Heart right ventricle (tissue), 16 donors: ENCODE data around the gene SEMA3E. TPM values are rescaled to one million over a fixed set of nuclear protein-coding genes. Genes with fewer than 3 reads are reported as not detected.

ENCODE experiments used
- ATAC-seq, 8 donors: fragments of 200-7000 bp; cut with Tn5 transposase; one replicate each; pipeline ENCODE4 v1.9.1; 2020; ENCODE audit warnings: mild to moderate bottlenecking in 8 of 8, moderate library complexity in 8 of 8, moderate number of reproducible peaks in 1 of 8
- DNase-seq, 2 donors: peaks; one replicate each; pipeline ENCODE4 v3.0.0-alpha.2; 2020
- H3K27ac ChIP-seq, 10 donors: fragments of 200-600 bp; sonication (generic) in 2 of 10; one replicate each; pipeline versions ENCODE4 v1.5.0 to v1.8.0; 2020 to 2022; ENCODE audit warnings: mild to moderate bottlenecking in 3 of 10
- H3K27me3 ChIP-seq, 7 donors: fragments of 200-600 bp; one replicate each; pipeline ENCODE4 v1.8.0; 2021 to 2022; ENCODE audit warnings: mild to moderate bottlenecking in 2 of 7
- H3K36me3 ChIP-seq, 9 donors: fragments of 200-600 bp; sonication (generic) in 1 of 9; one replicate each; pipeline versions ENCODE4 v1.5.0 to v1.8.0; 2020 to 2022; ENCODE audit warnings: mild to moderate bottlenecking in 2 of 9
- H3K4me1 ChIP-seq, 9 donors: fragments of 200-600 bp; sonication (generic) in 1 of 9; one replicate each; pipeline versions ENCODE4 v1.5.0 to v1.8.0; 2020 to 2022; ENCODE audit warnings: mild to moderate bottlenecking in 4 of 9
- H3K4me3 ChIP-seq, 10 donors: fragments of 200-600 bp; sonication (generic) in 2 of 10; one replicate each; pipeline versions ENCODE4 v1.5.0 to v1.8.0; 2020 to 2022; ENCODE audit warnings: mild to moderate bottlenecking in 7 of 10, moderate library complexity in 2 of 10
- H3K9me3 ChIP-seq, 11 donors: fragments of 200-600 bp in 10 of 11; sonication (generic) in 2 of 11; one replicate each; pipeline versions ENCODE4 v1.5.0 to v1.8.0; 2013 to 2022; ENCODE audit warnings: mild to moderate bottlenecking in 2 of 11, control low read depth in 1 of 11, moderate library complexity in 1 of 11
- whole genome bisulfite sequencing, 2 donors: extraction: QIAGEN DNeasy Blood & Tissue Kit; methylation state at CpG; one replicate each; pipeline ENCODE4 v1.1.7; 2013; ENCODE audit warnings: inconsistent platforms in 1 of 2; 5-methylcytosine and 5-hydroxymethylcytosine counted together
- intact Hi-C, 10 donors: fragments of 100-400 bp; cut with DNase I; formaldehyde crosslinking; loops; one replicate each; pipeline versions ENCODE4 v1.11.1 to v1.14.2; 2022
- polyA plus RNA-seq, 2 donors: library from polyadenylated mRNA; stranded (reverse); fragments of 200-250 nt; gene quantifications; one replicate each; pipeline ENCODE4 v1.2.3, GENCODE V29; 2013
- total RNA-seq, 10 donors: library from RNA; stranded (reverse); fragmentation: NEBNext Ultra II Directional in 3 of 10; extraction: Animal tissue kit (Norgen Biotek cat#: 25700) in 3 of 10; gene quantifications; one replicate each; pipeline versions ENCODE4 v1.2.1 to v1.2.4, GENCODE V29; 2021 to 2023
- TF ChIP-seq, protein P1 (sequence below), 9 donors: fragments of 200-600 bp; sonication (generic) in 2 of 9; IDR thresholded peaks; one replicate each; pipeline versions ENCODE4 v1.5.0 to v1.8.0; 2021 to 2022; ENCODE audit warnings: antibody characterized with exemption in 9 of 9, mild to moderate bottlenecking in 5 of 9, moderate library complexity in 1 of 9
- donor health status: Arrhythmogenic right ventricular cardiomyopathy.
- donor health status: ischemic (EF 13 %, LVEDD 7.1; RV severe dilation, severe dysfunction).
- donor health status: healthy with polysubstance abuse.
- donor health status: DM: no; HTN: yes; CAD: no.
- donor health status: DM: no; HTN: no; CAD: no.
- donor health status: ischemic (EF 25% LVEDD 6.9; RV normal size, moderate dysfunction).
- donor health status: ischemic (EF 25% LVEDD 5.7; RV mildly dilated, moderate dysfunction).
- donor health status: healthy.
- donor health status: DM: yes; HTN: yes; CAD: no.
- donor health status: Ischemic cardiomyopathy.
- donor health status: ischemic (EF 35%, LVEDD 5.7; RV mildly dilated, moderate dysfunction).
- donor health status: nonischemic (EF 11% LVEDD 7.7; RV severe dilation, severe dysfunction).
- donor health status: DM: yes; HTN: yes; CAD: no.
- donor health status: PGD.
- donor health status: ischemic (EF 29% LVEDD 5.4; RV normal size, mild dysfunction).
- donor health status: nonischemic (EF 23%, LVEDD 6.1; RV moderate dilation, normal function).

The SEMA3E gene
- total and polyA plus RNA-seq, 12 donors, result under 0.01 to 0.53 (median 0.30) TPM; not detected in 4

DNA sequence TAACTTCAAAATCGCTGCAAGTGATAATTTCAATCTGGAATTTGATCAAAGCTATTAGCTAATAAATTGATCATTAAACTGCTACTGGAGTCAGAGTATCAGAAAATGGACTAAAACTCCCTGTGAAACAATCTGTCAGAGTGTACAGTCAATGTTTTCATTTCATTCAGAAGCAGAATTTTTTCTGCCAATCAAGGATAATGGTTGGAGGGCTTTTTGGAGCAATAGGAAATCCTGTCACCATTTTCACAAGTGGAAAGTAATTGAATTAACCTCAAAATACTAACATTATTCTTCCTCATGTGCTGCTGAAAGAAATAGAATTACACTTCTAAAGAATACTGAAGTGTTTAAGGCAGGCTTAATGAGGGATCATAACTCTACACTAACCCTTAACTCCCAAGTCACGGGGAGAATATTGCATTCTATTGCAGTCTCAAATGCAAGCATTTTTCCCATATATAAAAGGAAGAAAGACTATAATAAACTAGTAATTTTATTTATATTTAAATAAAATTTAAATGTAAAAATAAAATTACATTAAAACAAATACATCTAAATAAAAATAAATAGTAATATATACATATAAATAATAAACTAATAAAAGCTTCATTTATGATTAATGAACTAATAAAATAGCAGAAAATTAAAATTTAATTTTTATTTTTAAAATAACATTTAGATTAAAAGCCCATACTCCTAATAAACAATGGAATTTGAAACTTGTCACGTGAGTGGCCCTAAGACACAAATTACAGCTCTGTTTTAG is 67.1 kb downstream of the SEMA3E start:
- Histone ChIP-seq H3K36me3 (no peaks in the 10 kb centered on the region), H3K4me3 (no peak overlapping the region), H3K9me3 (no peaks in the 10 kb centered on the region), H3K27ac (no peak overlapping the region), H3K27me3 (no peaks in the 10 kb centered on the region), H3K4me1 (no peaks in the 10 kb centered on the region)
- ATAC-seq (no peak), DNase-seq (no peak)
- TF ChIP-seq, protein P1, sequence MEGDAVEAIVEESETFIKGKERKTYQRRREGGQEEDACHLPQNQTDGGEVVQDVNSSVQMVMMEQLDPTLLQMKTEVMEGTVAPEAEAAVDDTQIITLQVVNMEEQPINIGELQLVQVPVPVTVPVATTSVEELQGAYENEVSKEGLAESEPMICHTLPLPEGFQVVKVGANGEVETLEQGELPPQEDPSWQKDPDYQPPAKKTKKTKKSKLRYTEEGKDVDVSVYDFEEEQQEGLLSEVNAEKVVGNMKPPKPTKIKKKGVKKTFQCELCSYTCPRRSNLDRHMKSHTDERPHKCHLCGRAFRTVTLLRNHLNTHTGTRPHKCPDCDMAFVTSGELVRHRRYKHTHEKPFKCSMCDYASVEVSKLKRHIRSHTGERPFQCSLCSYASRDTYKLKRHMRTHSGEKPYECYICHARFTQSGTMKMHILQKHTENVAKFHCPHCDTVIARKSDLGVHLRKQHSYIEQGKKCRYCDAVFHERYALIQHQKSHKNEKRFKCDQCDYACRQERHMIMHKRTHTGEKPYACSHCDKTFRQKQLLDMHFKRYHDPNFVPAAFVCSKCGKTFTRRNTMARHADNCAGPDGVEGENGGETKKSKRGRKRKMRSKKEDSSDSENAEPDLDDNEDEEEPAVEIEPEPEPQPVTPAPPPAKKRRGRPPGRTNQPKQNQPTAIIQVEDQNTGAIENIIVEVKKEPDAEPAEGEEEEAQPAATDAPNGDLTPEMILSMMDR (IDR thresholded peaks at IDR 0.05), result no peak
- intact Hi-C loops, result no loop called here
- 77 to 82% methylated on average over 3 of the region's 3 CpGs for WGBS, 2 donors

DNA sequence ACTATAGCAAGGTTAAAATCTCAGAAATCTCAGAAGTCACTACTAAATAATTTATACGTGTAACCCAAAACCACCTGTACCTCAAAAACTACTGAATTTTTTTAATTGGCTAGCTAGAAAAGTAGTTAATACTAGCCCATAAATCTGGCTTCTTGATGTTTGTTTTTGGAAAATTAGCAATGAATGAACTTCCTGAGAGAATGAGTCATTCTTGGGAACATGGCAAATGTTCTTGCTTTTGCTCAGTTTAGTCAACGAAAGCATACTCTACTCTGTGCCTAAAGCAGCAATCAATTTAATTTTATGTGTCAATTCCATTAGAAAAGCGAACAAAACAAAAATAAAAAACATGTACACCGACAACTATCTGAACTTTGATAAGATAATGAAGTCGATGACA is 69.2 kb downstream of the SEMA3E start:
- intact Hi-C loops, result no loop called here
- DNase-seq (no peak), ATAC-seq (no peak)
- 68 to 73% methylated on average over 5 of the region's 5 CpGs for WGBS, 2 donors
- Histone ChIP-seq H3K4me1 (no peaks in the 10 kb centered on the region), H3K27ac (no peak overlapping the region), H3K36me3 (no peaks in the 10 kb centered on the region), H3K27me3 (no peaks in the 10 kb centered on the region), H3K9me3 (no peaks in the 10 kb centered on the region), H3K4me3 (no peak overlapping the region)
- TF ChIP-seq, protein P1 (IDR thresholded peaks at IDR 0.05), result no peak

DNA sequence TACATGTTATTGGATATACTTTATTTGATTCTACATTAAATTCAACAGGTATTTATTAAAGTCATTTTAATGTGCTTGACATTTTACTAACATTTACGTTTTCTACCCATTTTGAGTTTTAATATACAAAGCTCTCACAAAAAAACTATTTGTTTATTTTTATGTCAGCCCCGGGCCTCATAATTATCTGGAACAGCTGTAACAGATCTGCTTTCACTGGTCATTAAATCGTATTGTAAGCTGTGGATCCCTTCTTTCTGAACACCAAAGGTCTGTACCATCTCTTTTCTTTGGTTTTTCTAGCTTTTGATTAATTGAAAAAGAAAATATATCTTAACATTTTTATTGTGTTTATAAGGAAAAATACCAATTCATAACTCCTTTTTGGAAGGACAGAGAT is 73.5 kb downstream of the SEMA3E start:
- TF ChIP-seq, protein P1 (IDR thresholded peaks at IDR 0.05), result no peak
- Histone ChIP-seq H3K27ac (no peak overlapping the region), H3K4me1 (no peaks in the 10 kb centered on the region), H3K4me3 (no peak overlapping the region), H3K9me3 (peaks cover 0 to 9% (median 0%) of the 10 kb centered on the region in 11 donors), H3K36me3 (no peaks in the 10 kb centered on the region), H3K27me3 (no peaks in the 10 kb centered on the region)
- intact Hi-C loops, result no loop called here
- DNase-seq (no peak), ATAC-seq (no peak)
- 57 to 63% methylated on average over 3 of the region's 3 CpGs for WGBS, 2 donors

DNA sequence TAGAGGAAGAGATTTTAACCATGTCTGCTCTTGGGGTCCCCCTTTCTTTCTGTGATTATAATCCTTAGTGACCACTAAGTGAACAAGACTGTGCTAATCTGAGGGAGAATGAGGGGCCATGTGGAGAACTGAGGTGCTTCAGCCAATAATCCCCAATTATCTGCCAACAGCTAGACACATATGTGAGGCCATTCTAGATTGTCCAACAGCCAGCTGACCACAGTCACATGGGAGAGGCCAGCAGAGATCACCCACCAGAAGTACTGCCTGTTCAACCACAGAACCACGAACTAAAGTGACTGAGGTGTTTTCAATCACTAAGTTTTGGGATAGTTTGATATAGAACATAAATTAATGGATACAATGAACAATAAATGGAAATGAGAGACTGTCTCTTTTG is 74.3 kb downstream of the SEMA3E start:
- WGBS, 2 donors, result 75 to 77% methylated on average over 1 of the region's 1 CpG
- Histone ChIP-seq H3K36me3 (no peaks in the 10 kb centered on the region), H3K4me1 (no peaks in the 10 kb centered on the region), H3K27ac (no peak overlapping the region), H3K27me3 (no peaks in the 10 kb centered on the region), H3K9me3 (peaks cover 0 to 9% (median 0%) of the 10 kb centered on the region in 11 donors), H3K4me3 (no peak overlapping the region)
- no peak for DNase-seq
- ATAC-seq, result no peak
- TF ChIP-seq, protein P1 (IDR thresholded peaks at IDR 0.05), result no peak
- intact Hi-C loops, result no loop called here
